Erythroblast (primary cell): ENCODE data around the gene UFC1.

Experiments
- GATA1 ChIP-seq: IDR thresholded peaks from 2 replicates; pipeline ENCODE4 v1.6.1; 2011; ENCODE audit warnings: low read depth, mild to moderate bottlenecking, control low read depth, low read length, moderate library complexity
- POLR2A ChIP-seq: IDR thresholded peaks from 2 replicates; pipeline ENCODE4 v1.6.1; 2011; ENCODE audit warnings: mild to moderate bottlenecking, low read length

- TF ChIP-seq POLR2A (no peak), GATA1 (no peak)
Measured at GRCh38 chr1:161192476-161193465, 39.0 kb downstream of the UFC1 start.
